Measurements from ENCODE around the gene SGSM1.

- TF ChIP-seq CTCF (IDR thresholded peaks at IDR 0.05 in 8 of 11, conservative IDR thresholded peaks at IDR 0.05 in 3 of 11) = no peak
- TF ChIP-seq POLR2AphosphoS5 (IDR thresholded peaks at IDR 0.05) = no peak
- TF ChIP-seq POLR2A (IDR thresholded peaks at IDR 0.05) = no peak
Measured at GRCh38 chr22:24865508-24865907, 59.5 kb downstream of the SGSM1 start.
